ENCODE measurements around the gene KDM2A.
"Not testable (repeated sequence)": the region's sequence is repeated elsewhere in the genome, so short reads cannot be mapped to it uniquely, and the experiment has no call there.

The KDM2A gene

GRCh38 chr11:67117672-67118180 is 1.3 kb upstream of the KDM2A start:
- DNase-seq (ENCODE audit: low spot score) = peak; percentile 26

- peak; percentile 28 for DNase-seq (ENCODE audit: low spot score)
Observed at GRCh38 chr11:67118181-67118766, 789 bp upstream of the KDM2A start.

- DNase-seq (ENCODE audit: low spot score) = peak; percentile 29
Observed at GRCh38 chr11:67119585-67120391, 725 bp downstream of the KDM2A start.

- peak; percentile 19 for DNase-seq (ENCODE audit: low spot score)
Observed at GRCh38 chr11:67120456-67120855, 1.4 kb downstream of the KDM2A start.

- DNase-seq (ENCODE audit: low spot score) = peak; percentile 37
Observed at GRCh38 chr11:67120881-67121710, 2.0 kb downstream of the KDM2A start.

- DNase-seq (ENCODE audit: low spot score) = not testable (repeated sequence)
Observed at GRCh38 chr11:67123801-67124200, 4.7 kb downstream of the KDM2A start.

- not testable (repeated sequence) for DNase-seq (ENCODE audit: low spot score)
Observed at GRCh38 chr11:67126243-67126642, 7.2 kb downstream of the KDM2A start.

- DNase-seq (ENCODE audit: low spot score) = no peak
Observed at GRCh38 chr11:67126986-67127385, 7.9 kb downstream of the KDM2A start.

- not testable (repeated sequence) for DNase-seq (ENCODE audit: low spot score)
Observed at GRCh38 chr11:67130861-67131260, 11.8 kb downstream of the KDM2A start.

- DNase-seq (ENCODE audit: low spot score) = no peak
Observed at GRCh38 chr11:67136156-67136555, 17.1 kb downstream of the KDM2A start.

GRCh38 chr11:67138922-67139321 is 19.9 kb downstream of the KDM2A start:
- DNase-seq (ENCODE audit: low spot score) = no peak

- DNase-seq (ENCODE audit: low spot score) = no peak
Observed at GRCh38 chr11:67146516-67147226, 27.6 kb downstream of the KDM2A start.

- DNase-seq (ENCODE audit: low spot score) = no peak
Observed at GRCh38 chr11:67153971-67154370, 34.9 kb downstream of the KDM2A start.

- DNase-seq (ENCODE audit: low spot score) = no peak
Observed at GRCh38 chr11:67154726-67155125, 35.7 kb downstream of the KDM2A start.

GRCh38 chr11:67157691-67158090 is 38.6 kb downstream of the KDM2A start:
- no peak for DNase-seq (ENCODE audit: low spot score)

- DNase-seq (ENCODE audit: low spot score) = no peak
Observed at GRCh38 chr11:67158221-67158620, 39.2 kb downstream of the KDM2A start.

GRCh38 chr11:67160045-67160444 is 41.0 kb downstream of the KDM2A start:
- DNase-seq (ENCODE audit: low spot score) = no peak

GRCh38 chr11:67160872-67161783 is 42.1 kb downstream of the KDM2A start:
- DNase-seq (ENCODE audit: low spot score) = no peak

- no peak for DNase-seq (ENCODE audit: low spot score)
Observed at GRCh38 chr11:67163006-67163405, 43.9 kb downstream of the KDM2A start.

- DNase-seq (ENCODE audit: low spot score) = no peak
Observed at GRCh38 chr11:67165623-67166022, 46.6 kb downstream of the KDM2A start.

- no peak for DNase-seq (ENCODE audit: low spot score)
Observed at GRCh38 chr11:67167091-67167490, 48.0 kb downstream of the KDM2A start.

Data from cerebellar cortex (tissue), 1 donor.